Chondrocyte (in vitro differentiated cells): Measurements from ENCODE around the gene KRTAP9-1. TPM values are rescaled to one million over a fixed set of nuclear protein-coding genes. Genes with fewer than 3 reads are reported as not detected.

Experiments used
- DNase-seq: peaks from one replicate; pipeline ENCODE4 v3.0.0; 2021; ENCODE audit warnings: mixed read lengths, low spot score
- H3K27ac Mint-ChIP-seq: one replicate; pipeline ENCODE4 v1.8.0; 2021; ENCODE audit warnings: mild to moderate bottlenecking, moderate library complexity, mixed read lengths; ENCODE audit not compliant: unreplicated experiment
- H3K27me3 Mint-ChIP-seq: 2 replicates; pipeline ENCODE4 v1.8.0; 2021; ENCODE audit warnings: low read depth, mixed read lengths
- H3K36me3 Mint-ChIP-seq: 2 replicates; pipeline ENCODE4 v1.8.0; 2021; ENCODE audit warnings: low read depth, mixed read lengths
- H3K4me1 Mint-ChIP-seq: 2 replicates; pipeline ENCODE4 v1.8.0; 2021; ENCODE audit warnings: low read depth, mild to moderate bottlenecking, mixed read lengths
- H3K4me3 Mint-ChIP-seq: one replicate; pipeline ENCODE4 v1.8.0; 2021; ENCODE audit warnings: mild to moderate bottlenecking, moderate library complexity, mixed read lengths; ENCODE audit not compliant: unreplicated experiment
- H3K9me3 Mint-ChIP-seq: 2 replicates; pipeline ENCODE4 v1.8.0; 2021; ENCODE audit warnings: low read depth, mixed read lengths
- CTCF ChIP-seq: fragments of 200-600 bp; sonication (generic); IDR thresholded peaks from 2 replicates; pipeline ENCODE4 v1.5.0; 2021; ENCODE audit warnings: antibody characterized with exemption, mild to moderate bottlenecking, moderate library complexity
- total RNA-seq: library from RNA; stranded (reverse); gene quantifications from 3 replicates; pipeline ENCODE4 v1.2.1, GENCODE V29; 2021

The KRTAP9-1 gene
- total RNA-seq, 1 donor from 2014 or later = not detected

DNA sequence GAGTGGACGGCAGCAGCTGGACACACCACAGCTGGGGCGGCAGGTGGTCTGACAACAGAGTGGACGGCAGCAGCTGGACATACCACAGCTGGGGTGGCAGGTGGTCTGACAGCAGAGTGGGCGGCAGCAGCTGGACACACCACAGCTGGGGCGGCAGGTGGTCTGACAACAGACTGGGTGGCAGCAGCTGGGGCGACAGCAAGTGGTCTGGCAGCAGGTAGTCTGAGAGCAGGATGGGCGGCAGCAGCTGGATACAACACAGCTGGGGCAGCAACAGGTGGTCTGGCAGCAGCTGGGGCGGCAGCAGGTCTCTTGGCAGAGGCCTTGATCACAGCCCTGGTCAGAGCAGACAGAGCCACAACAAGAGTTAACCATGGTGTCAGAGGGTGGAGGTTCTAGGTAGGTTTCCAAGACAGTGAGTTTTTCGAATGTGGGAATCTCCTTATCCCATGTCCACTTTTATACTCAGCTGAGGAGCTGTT lies 5.2 kb upstream of the KRTAP9-1 start, which contains the start of gene KRTAP4-1:
Gene KRTAP4-1, minus strand, starts transcription at position 432 of the 482 bp plus-strand sequence. Its CDS starts 57 bp downstream, at position 375.
- no peak for DNase-seq
- peaks cover 18% of the 10 kb centered on the region for H3K27me3 Mint-ChIP-seq
- H3K4me3 Mint-ChIP-seq = no peak within 1 kb of the TSS
- no peak within 1 kb of the TSS for H3K27ac Mint-ChIP-seq
- TF ChIP-seq CTCF = no peak
- no peaks in the 10 kb centered on the region for H3K9me3 Mint-ChIP-seq
- no peaks in the 10 kb centered on the region for H3K4me1 Mint-ChIP-seq
- H3K36me3 Mint-ChIP-seq = peaks cover 1% of the 10 kb centered on the region

- TF ChIP-seq CTCF = no peak
- DNase-seq = no peak
- H3K27ac Mint-ChIP-seq = no peak overlapping the region
- no peak overlapping the region for H3K4me3 Mint-ChIP-seq
- peaks cover 18% of the 10 kb centered on the region for H3K27me3 Mint-ChIP-seq
- H3K9me3 Mint-ChIP-seq = no peaks in the 10 kb centered on the region
- H3K36me3 Mint-ChIP-seq = peaks cover 1% of the 10 kb centered on the region
- no peaks in the 10 kb centered on the region for H3K4me1 Mint-ChIP-seq
Measured at GRCh38 chr17:41185001-41185400, 4.7 kb upstream of the KRTAP9-1 start.

GRCh38 chr17:41186872-41187271 lies 2.8 kb upstream of the KRTAP9-1 start:
- DNase-seq = no peak
- H3K27ac Mint-ChIP-seq = no peak overlapping the region
- TF ChIP-seq CTCF = no peak
- no peak overlapping the region for H3K4me3 Mint-ChIP-seq
- H3K4me1 Mint-ChIP-seq = no peaks in the 10 kb centered on the region
- peaks cover 1% of the 10 kb centered on the region for H3K36me3 Mint-ChIP-seq
- H3K9me3 Mint-ChIP-seq = no peaks in the 10 kb centered on the region
- H3K27me3 Mint-ChIP-seq = peaks cover 26% of the 10 kb centered on the region

DNA sequence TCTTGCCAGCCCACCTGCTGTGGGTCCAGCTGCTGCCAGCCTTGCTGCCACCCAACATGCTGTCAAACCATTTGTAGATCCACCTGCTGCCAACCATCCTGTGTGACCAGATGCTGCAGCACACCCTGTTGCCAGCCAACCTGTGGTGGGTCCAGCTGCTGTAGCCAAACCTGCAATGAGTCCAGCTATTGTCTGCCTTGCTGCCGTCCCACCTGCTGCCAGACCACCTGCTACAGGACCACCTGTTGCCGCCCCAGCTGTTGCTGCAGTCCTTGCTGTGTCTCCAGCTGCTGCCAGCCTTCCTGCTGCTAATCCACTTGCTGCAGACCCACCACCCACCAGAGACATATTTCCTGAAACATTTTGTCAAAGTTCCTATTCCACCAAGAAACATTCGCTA lies 641 bp downstream of the KRTAP9-1 start:
- DNase-seq = no peak
- Mint-ChIP-seq H3K4me3 (no peak overlapping the region), H3K27me3 (peaks cover 16% of the 10 kb centered on the region), H3K4me1 (no peaks in the 10 kb centered on the region), H3K9me3 (no peaks in the 10 kb centered on the region), H3K36me3 (no peaks in the 10 kb centered on the region), H3K27ac (no peak overlapping the region)
- no peak for TF ChIP-seq CTCF

DNA sequence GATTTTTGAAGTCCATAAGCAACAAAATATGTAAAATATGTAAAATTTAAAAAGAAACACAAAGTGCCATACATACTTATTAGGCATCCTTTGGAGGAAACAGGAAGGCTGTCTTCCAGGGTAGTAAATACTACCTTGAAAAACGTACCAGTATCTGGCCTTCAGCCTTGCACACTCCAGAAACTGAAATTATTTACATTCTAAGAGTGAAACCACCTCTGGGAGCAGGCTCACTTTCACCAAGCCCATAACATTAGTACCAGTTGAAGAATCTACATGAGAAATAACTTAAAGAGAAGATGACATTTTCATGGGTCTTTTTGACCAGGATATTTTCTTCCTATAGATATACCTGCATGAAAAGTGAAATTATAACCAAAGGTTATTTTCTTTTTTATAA lies 6.4 kb downstream of the KRTAP9-1 start:
- no peak overlapping the region for H3K27ac Mint-ChIP-seq
- H3K4me3 Mint-ChIP-seq = no peak overlapping the region
- no peak for TF ChIP-seq CTCF
- DNase-seq = no peak
- peaks cover 6% of the 10 kb centered on the region for H3K9me3 Mint-ChIP-seq
- no peaks in the 10 kb centered on the region for H3K36me3 Mint-ChIP-seq
- H3K27me3 Mint-ChIP-seq = no peaks in the 10 kb centered on the region
- H3K4me1 Mint-ChIP-seq = peaks cover 3% of the 10 kb centered on the region
